PFSK-1 (cell line): ENCODE results near the gene FCRLB.

ENCODE experiments used
- FOXP2 ChIP-seq: optimal IDR thresholded peaks from 2 replicates; pipeline ENCODE3; 2011; ENCODE audit warnings: borderline replicate concordance, control low read depth, inconsistent platforms; ENCODE audit not compliant: insufficient read depth; ENCODE audit errors: extremely low read length, extremely low read depth
- POLR2AphosphoS5 ChIP-seq: IDR thresholded peaks from 2 replicates; pipeline ENCODE4 v1.6.1; 2012; ENCODE audit warnings: low read depth, mild to moderate bottlenecking, control low read depth, low read length, moderate library complexity
- SIN3A ChIP-seq: IDR thresholded peaks from 2 replicates; pipeline ENCODE4 v1.6.1; 2012; ENCODE audit warnings: mild to moderate bottlenecking, low read length, moderate library complexity, borderline replicate concordance; ENCODE audit not compliant: insufficient read depth
- TAF1 ChIP-seq: IDR thresholded peaks from 2 replicates; pipeline ENCODE4 v1.6.1; 2012; ENCODE audit warnings: low read length, control low read depth, borderline replicate concordance; ENCODE audit not compliant: insufficient read depth
- TF ChIP-seq, protein P1 (sequence below), 2 experiments: IDR thresholded peaks; 2 replicates each; pipeline versions ENCODE4 v1.6.1 to v1.8.0; 2011 to 2012; ENCODE audit warnings: low read depth in 2 of 2, low read length in 2 of 2, control low read depth in 1 of 2, inconsistent platforms in 1 of 2, mild to moderate bottlenecking in 1 of 2, moderate library complexity in 1 of 2; ENCODE audit not compliant: insufficient read depth in 1 of 2

Gene FCRLB

DNA sequence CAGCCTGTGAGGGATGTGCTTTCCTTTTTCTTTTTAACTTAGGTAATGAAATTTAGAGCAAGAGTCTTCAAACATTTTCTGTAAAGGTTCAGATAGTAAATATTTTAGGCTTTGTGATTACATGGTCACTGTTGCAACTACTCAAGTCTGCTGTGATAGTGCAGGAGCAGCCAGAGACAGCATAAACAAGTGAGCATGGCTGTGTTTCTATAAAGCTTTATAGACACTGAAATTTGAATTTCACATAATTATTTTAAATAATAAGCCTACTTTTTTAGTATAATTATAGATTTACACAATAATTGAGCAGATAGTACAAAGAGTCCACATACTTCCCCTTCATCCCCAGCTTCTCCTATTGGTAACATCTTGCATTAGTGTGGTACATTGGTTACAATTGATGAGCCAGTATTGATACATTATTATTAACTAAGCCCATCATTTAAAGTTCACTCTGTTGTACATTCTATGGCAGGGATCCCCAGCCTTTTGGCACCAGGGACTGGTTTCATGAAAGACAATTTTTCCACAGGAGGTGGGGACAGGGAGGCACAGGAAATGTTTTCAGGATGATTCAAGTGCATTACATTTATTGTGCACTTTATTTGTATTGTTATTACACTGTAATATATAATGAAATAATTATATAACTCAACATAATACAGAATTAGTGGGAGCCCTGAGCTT, 47.8 kb downstream of the FCRLB start:
- TF ChIP-seq, protein P1, sequence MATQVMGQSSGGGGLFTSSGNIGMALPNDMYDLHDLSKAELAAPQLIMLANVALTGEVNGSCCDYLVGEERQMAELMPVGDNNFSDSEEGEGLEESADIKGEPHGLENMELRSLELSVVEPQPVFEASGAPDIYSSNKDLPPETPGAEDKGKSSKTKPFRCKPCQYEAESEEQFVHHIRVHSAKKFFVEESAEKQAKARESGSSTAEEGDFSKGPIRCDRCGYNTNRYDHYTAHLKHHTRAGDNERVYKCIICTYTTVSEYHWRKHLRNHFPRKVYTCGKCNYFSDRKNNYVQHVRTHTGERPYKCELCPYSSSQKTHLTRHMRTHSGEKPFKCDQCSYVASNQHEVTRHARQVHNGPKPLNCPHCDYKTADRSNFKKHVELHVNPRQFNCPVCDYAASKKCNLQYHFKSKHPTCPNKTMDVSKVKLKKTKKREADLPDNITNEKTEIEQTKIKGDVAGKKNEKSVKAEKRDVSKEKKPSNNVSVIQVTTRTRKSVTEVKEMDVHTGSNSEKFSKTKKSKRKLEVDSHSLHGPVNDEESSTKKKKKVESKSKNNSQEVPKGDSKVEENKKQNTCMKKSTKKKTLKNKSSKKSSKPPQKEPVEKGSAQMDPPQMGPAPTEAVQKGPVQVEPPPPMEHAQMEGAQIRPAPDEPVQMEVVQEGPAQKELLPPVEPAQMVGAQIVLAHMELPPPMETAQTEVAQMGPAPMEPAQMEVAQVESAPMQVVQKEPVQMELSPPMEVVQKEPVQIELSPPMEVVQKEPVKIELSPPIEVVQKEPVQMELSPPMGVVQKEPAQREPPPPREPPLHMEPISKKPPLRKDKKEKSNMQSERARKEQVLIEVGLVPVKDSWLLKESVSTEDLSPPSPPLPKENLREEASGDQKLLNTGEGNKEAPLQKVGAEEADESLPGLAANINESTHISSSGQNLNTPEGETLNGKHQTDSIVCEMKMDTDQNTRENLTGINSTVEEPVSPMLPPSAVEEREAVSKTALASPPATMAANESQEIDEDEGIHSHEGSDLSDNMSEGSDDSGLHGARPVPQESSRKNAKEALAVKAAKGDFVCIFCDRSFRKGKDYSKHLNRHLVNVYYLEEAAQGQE (IDR thresholded peaks at IDR 0.05; ENCODE audit: insufficient read depth in 1 of 2, low read depth in 2 of 2, low read length in 2 of 2) = no peak

DNA sequence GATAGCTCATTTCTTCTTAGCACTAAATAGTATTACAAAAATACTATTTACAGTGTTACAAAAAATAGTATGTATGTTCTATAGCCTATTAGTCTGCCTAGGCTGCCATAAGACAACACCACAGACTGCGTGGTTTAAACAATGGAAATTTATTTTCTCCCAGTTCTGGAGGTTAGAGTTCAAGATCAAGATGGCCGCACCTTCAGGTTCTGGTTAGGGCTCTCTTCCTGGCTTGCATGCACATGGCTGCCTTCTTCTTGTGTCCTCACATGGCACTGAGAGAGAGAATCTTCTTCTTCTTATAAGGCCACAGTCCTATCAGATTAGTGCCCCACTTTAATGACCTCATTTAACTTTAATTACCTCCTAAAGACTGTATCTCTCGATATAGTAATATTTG, 48.9 kb downstream of the FCRLB start:
- TF ChIP-seq POLR2AphosphoS5 = no peak
- no peak for TF ChIP-seq SIN3A
- no peak for TF ChIP-seq FOXP2

DNA sequence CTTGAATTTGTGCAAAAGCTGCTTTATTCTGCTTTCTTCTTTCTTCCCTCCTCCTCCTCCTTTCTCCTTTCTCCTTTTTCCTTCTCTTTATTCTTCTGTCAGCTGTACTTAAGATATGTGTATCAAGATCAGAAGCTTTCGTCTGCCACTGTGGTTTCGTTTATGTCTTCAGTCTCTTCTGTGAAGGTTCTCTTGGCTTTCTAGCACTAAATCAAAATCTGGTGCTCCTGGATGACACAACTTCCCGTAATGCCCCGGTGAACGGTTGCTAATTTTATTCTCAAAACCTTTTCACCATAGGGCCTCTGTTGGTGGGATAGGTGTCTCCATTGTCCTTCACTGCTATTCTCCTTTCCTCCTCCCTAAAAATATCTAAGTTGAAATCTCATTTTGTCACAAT, 49.8 kb downstream of the FCRLB start:
- TF ChIP-seq POLR2AphosphoS5 (no peak), FOXP2 (no peak), SIN3A (no peak)
- TF ChIP-seq, protein P1 (IDR thresholded peaks at IDR 0.05; ENCODE audit: insufficient read depth in 1 of 2, low read depth in 2 of 2, low read length in 2 of 2) = no peak

DNA sequence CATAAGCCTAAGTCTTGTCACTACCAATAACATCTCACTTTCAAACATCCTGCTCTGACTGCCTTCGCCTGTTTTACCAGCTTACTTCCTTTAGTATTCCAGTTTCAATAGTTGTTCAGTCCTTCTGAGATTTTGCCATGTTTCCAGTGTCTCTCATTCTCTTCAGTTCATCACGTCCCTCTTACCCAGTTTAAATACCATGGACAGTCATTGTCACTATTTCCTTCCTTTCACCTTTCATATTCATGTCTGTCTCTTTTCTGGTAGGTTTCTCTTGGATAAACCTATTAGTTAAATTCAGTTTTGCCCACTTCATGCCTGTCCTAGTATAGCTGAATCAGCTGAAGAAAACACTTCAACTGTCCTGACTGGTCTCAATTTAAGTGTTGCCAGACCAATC, 50.6 kb downstream of the FCRLB start:
- no peak for TF ChIP-seq TAF1
- TF ChIP-seq, protein P1 (IDR thresholded peaks at IDR 0.05; ENCODE audit: insufficient read depth in 1 of 2, low read depth in 2 of 2, low read length in 2 of 2) = 0 out of 4 replicates have a peak, but pooled peaks of 1 of the 2 experiments have one; percentile 18

DNA sequence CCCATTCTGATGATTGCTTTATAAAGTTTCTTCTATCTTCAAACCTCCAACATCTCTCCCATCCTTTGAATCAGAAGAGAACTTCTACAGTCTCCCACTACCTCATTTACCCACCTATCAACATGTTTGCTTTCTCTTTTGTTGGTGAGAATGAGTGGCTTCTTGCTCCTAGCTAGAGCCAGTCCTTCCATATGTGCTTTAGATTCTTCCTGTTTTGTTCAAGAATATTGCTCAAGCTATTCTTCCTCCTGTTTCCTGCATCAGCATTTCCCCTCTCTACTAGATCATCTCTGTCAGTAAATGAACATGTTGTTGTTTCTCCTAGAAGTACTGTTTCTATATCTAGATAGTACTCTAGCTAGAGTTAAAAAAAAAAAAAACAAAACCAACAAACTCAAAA, 51.1 kb downstream of the FCRLB start:
- TF ChIP-seq SIN3A = no peak
- TF ChIP-seq TAF1 = no peak
- no peak for TF ChIP-seq POLR2AphosphoS5
- TF ChIP-seq, protein P1 (IDR thresholded peaks at IDR 0.05; ENCODE audit: insufficient read depth in 1 of 2, low read depth in 2 of 2, low read length in 2 of 2) = no peak
- no peak for TF ChIP-seq FOXP2
